Measurements from ENCODE around the gene SPAG7.
A peak's percentile ranks its signal among the peaks of the same experiment; 100 is the strongest.

SPAG7 gene

GRCh38 chr17:4946312-4946976, 21.2 kb downstream of the SPAG7 start:
- Histone ChIP-seq H3K4me3 (ENCODE audit: low read length in 2 of 2) (peak overlapping the region in 1 of 2 donors; percentile 100), H3K4me1 (ENCODE audit: control insufficient read depth in 2 of 2, insufficient read depth in 1 of 2, low read depth in 1 of 2, low read length in 2 of 2) (peaks cover 13 to 17% of the 10 kb centered on the region in 2 donors), H3K9me3 (replicated peaks in 1 of 2; ENCODE audit: control insufficient read depth in 2 of 2, insufficient read depth in 1 of 2, low read depth in 1 of 2, low read length in 2 of 2) (no peaks in the 10 kb centered on the region), H2AFZ (ENCODE audit: low read length) (no peak overlapping the region), H2BK12ac (ENCODE audit: low read length) (no peak overlapping the region), H4K91ac (ENCODE audit: low read depth, low read length, poor library complexity) (no peak overlapping the region), H3K79me1 (ENCODE audit: low read depth, low read length) (peaks cover 9% of the 10 kb centered on the region), H2AK5ac (ENCODE audit: low read depth, low read length) (no peak overlapping the region), H3K23ac (ENCODE audit: low read depth, low read length, poor library complexity) (no peak overlapping the region), H3K18ac (ENCODE audit: low read length) (no peak overlapping the region), H2BK120ac (ENCODE audit: low read depth, low read length) (no peak overlapping the region), H3K27me3 (ENCODE audit: control insufficient read depth in 3 of 3, insufficient read depth in 3 of 3, low read depth in 1 of 3, low read length in 3 of 3) (no peaks in the 10 kb centered on the region), H2BK5ac (ENCODE audit: low read length) (no peak overlapping the region), H3K4ac (ENCODE audit: low read length) (no peak overlapping the region), H3K14ac (ENCODE audit: low read length) (no peak overlapping the region), H3K4me2 (ENCODE audit: insufficient read depth, low read length, poor library complexity, severe bottlenecking) (peak overlapping the region; percentile 71), H3K27ac (replicated peaks; ENCODE audit: low read length) (no peak overlapping the region), H3K9ac (ENCODE audit: low read depth, low read length, poor library complexity) (peak overlapping the region; percentile 12), H3K36me3 (replicated peaks in 1 of 2; ENCODE audit: control insufficient read depth in 2 of 2, insufficient read depth in 2 of 2, low read length in 2 of 2) (peaks cover 40 to 56% of the 10 kb centered on the region in 2 donors), H2BK15ac (ENCODE audit: low read length) (no peak overlapping the region), H4K8ac (ENCODE audit: low read depth, low read length) (no peak overlapping the region)
- WGBS, 2 donors (ENCODE audit: extremely low coverage in 2 of 2, insufficient read length in 2 of 2, insufficient replicate concordance in 1 of 2) = no CpG with 5 or more reads among the region's 16 CpGs
- no peak for DNase-seq (ENCODE audit: low spot score)

- Histone ChIP-seq H2BK120ac (ENCODE audit: low read depth, low read length) (no peak overlapping the region), H3K14ac (ENCODE audit: low read length) (no peak overlapping the region), H2BK15ac (ENCODE audit: low read length) (no peak overlapping the region), H3K9ac (ENCODE audit: low read depth, low read length, poor library complexity) (no peak overlapping the region), H3K9me3 (replicated peaks in 1 of 2; ENCODE audit: control insufficient read depth in 2 of 2, insufficient read depth in 1 of 2, low read depth in 1 of 2, low read length in 2 of 2) (no peaks in the 10 kb centered on the region), H3K4me2 (ENCODE audit: insufficient read depth, low read length, poor library complexity, severe bottlenecking) (peak overlapping the region; percentile 12), H3K23ac (ENCODE audit: low read depth, low read length, poor library complexity) (no peak overlapping the region), H3K4me3 (ENCODE audit: low read length in 2 of 2) (peak overlapping the region in 1 of 2 donors; percentile 100), H4K91ac (ENCODE audit: low read depth, low read length, poor library complexity) (no peak overlapping the region), H2AK5ac (ENCODE audit: low read depth, low read length) (no peak overlapping the region), H3K18ac (ENCODE audit: low read length) (no peak overlapping the region), H4K8ac (ENCODE audit: low read depth, low read length) (no peak overlapping the region), H3K4ac (ENCODE audit: low read length) (no peak overlapping the region), H3K4me1 (ENCODE audit: control insufficient read depth in 2 of 2, insufficient read depth in 1 of 2, low read depth in 1 of 2, low read length in 2 of 2) (peaks cover 11 to 15% of the 10 kb centered on the region in 2 donors), H2BK5ac (ENCODE audit: low read length) (no peak overlapping the region), H2AFZ (ENCODE audit: low read length) (no peak overlapping the region), H3K79me1 (ENCODE audit: low read depth, low read length) (peaks cover 9% of the 10 kb centered on the region), H3K36me3 (replicated peaks in 1 of 2; ENCODE audit: control insufficient read depth in 2 of 2, insufficient read depth in 2 of 2, low read length in 2 of 2) (peaks cover 40 to 56% of the 10 kb centered on the region in 2 donors), H2BK12ac (ENCODE audit: low read length) (no peak overlapping the region), H3K27me3 (ENCODE audit: control insufficient read depth in 3 of 3, insufficient read depth in 3 of 3, low read depth in 1 of 3, low read length in 3 of 3) (no peaks in the 10 kb centered on the region), H3K27ac (replicated peaks; ENCODE audit: low read length) (no peak overlapping the region)
- WGBS, 2 donors (ENCODE audit: extremely low coverage in 2 of 2, insufficient read length in 2 of 2, insufficient replicate concordance in 1 of 2) = no CpG with 5 or more reads among the region's 4 CpGs
- DNase-seq (ENCODE audit: low spot score) = no peak
Observed at GRCh38 chr17:4945944-4946280, 21.7 kb downstream of the SPAG7 start.

GRCh38 chr17:4945176-4945943, 22.3 kb downstream of the SPAG7 start:
- H3K18ac ChIP-seq (ENCODE audit: low read length) = no peak overlapping the region
- DNase-seq (ENCODE audit: low spot score) = no peak
- H3K9ac ChIP-seq (ENCODE audit: low read depth, low read length, poor library complexity) = no peak overlapping the region
- no peak overlapping the region for H3K4me2 ChIP-seq (ENCODE audit: insufficient read depth, low read length, poor library complexity, severe bottlenecking)
- H3K4me3 ChIP-seq (ENCODE audit: low read length in 2 of 2) = no peak overlapping the region
- H3K27me3 ChIP-seq (ENCODE audit: control insufficient read depth in 3 of 3, insufficient read depth in 3 of 3, low read depth in 1 of 3, low read length in 3 of 3) = no peaks in the 10 kb centered on the region
- H2BK5ac ChIP-seq (ENCODE audit: low read length) = peak overlapping the region; percentile 85
- peaks cover 11 to 13% of the 10 kb centered on the region in 2 donors for H3K4me1 ChIP-seq (ENCODE audit: control insufficient read depth in 2 of 2, insufficient read depth in 1 of 2, low read depth in 1 of 2, low read length in 2 of 2)
- no peak overlapping the region for H2BK15ac ChIP-seq (ENCODE audit: low read length)
- peak overlapping the region; percentile 17 for H2AK5ac ChIP-seq (ENCODE audit: low read depth, low read length)
- H3K23ac ChIP-seq (ENCODE audit: low read depth, low read length, poor library complexity) = peak overlapping the region; percentile 62
- H3K36me3 ChIP-seq (replicated peaks in 1 of 2; ENCODE audit: control insufficient read depth in 2 of 2, insufficient read depth in 2 of 2, low read length in 2 of 2) = peaks cover 40 to 56% of the 10 kb centered on the region in 2 donors
- no peak overlapping the region for H2BK12ac ChIP-seq (ENCODE audit: low read length)
- peak overlapping the region; percentile 54 for H4K8ac ChIP-seq (ENCODE audit: low read depth, low read length)
- H4K91ac ChIP-seq (ENCODE audit: low read depth, low read length, poor library complexity) = no peak overlapping the region
- no peak overlapping the region for H2BK120ac ChIP-seq (ENCODE audit: low read depth, low read length)
- H2AFZ ChIP-seq (ENCODE audit: low read length) = no peak overlapping the region
- H3K27ac ChIP-seq (replicated peaks; ENCODE audit: low read length) = peak overlapping the region; percentile 37
- no peak overlapping the region for H3K4ac ChIP-seq (ENCODE audit: low read length)
- WGBS, 2 donors (ENCODE audit: extremely low coverage in 2 of 2, insufficient read length in 2 of 2, insufficient replicate concordance in 1 of 2) = no CpG with 5 or more reads among the region's 7 CpGs
- H3K14ac ChIP-seq (ENCODE audit: low read length) = no peak overlapping the region
- H3K79me1 ChIP-seq (ENCODE audit: low read depth, low read length) = peaks cover 14% of the 10 kb centered on the region
- no peaks in the 10 kb centered on the region for H3K9me3 ChIP-seq (replicated peaks in 1 of 2; ENCODE audit: control insufficient read depth in 2 of 2, insufficient read depth in 1 of 2, low read depth in 1 of 2, low read length in 2 of 2)

GRCh38 chr17:4944554-4945175, 23.0 kb downstream of the SPAG7 start:
- Histone ChIP-seq H3K27me3 (ENCODE audit: control insufficient read depth in 3 of 3, insufficient read depth in 3 of 3, low read depth in 1 of 3, low read length in 3 of 3) (no peaks in the 10 kb centered on the region), H3K14ac (ENCODE audit: low read length) (no peak overlapping the region), H2BK120ac (ENCODE audit: low read depth, low read length) (no peak overlapping the region), H3K4me3 (ENCODE audit: low read length in 2 of 2) (peak overlapping the region in 1 of 2 donors; percentile 9), H2AK5ac (ENCODE audit: low read depth, low read length) (no peak overlapping the region), H2BK15ac (ENCODE audit: low read length) (no peak overlapping the region), H3K27ac (replicated peaks; ENCODE audit: low read length) (peak overlapping the region; percentile 19), H3K79me1 (ENCODE audit: low read depth, low read length) (peaks cover 14% of the 10 kb centered on the region), H2BK5ac (ENCODE audit: low read length) (no peak overlapping the region), H3K4me1 (ENCODE audit: control insufficient read depth in 2 of 2, insufficient read depth in 1 of 2, low read depth in 1 of 2, low read length in 2 of 2) (peaks cover 11 to 12% of the 10 kb centered on the region in 2 donors), H2BK12ac (ENCODE audit: low read length) (no peak overlapping the region), H3K23ac (ENCODE audit: low read depth, low read length, poor library complexity) (peak overlapping the region; percentile 12), H3K9ac (ENCODE audit: low read depth, low read length, poor library complexity) (no peak overlapping the region), H3K18ac (ENCODE audit: low read length) (no peak overlapping the region), H3K4me2 (ENCODE audit: insufficient read depth, low read length, poor library complexity, severe bottlenecking) (no peak overlapping the region), H3K36me3 (replicated peaks in 1 of 2; ENCODE audit: control insufficient read depth in 2 of 2, insufficient read depth in 2 of 2, low read length in 2 of 2) (peaks cover 40 to 56% of the 10 kb centered on the region in 2 donors), H4K8ac (ENCODE audit: low read depth, low read length) (no peak overlapping the region), H4K91ac (ENCODE audit: low read depth, low read length, poor library complexity) (no peak overlapping the region), H2AFZ (ENCODE audit: low read length) (no peak overlapping the region), H3K4ac (ENCODE audit: low read length) (no peak overlapping the region), H3K9me3 (replicated peaks in 1 of 2; ENCODE audit: control insufficient read depth in 2 of 2, insufficient read depth in 1 of 2, low read depth in 1 of 2, low read length in 2 of 2) (no peaks in the 10 kb centered on the region)
- no CpG with 5 or more reads among the region's 8 CpGs for WGBS, 2 donors (ENCODE audit: extremely low coverage in 2 of 2, insufficient read length in 2 of 2, insufficient replicate concordance in 1 of 2)
- no peak for DNase-seq (ENCODE audit: low spot score)

Data from neuronal stem cell (in vitro differentiated cells).